Naive thymus-derived CD8-positive, alpha-beta T cell (primary cell): ENCODE results near the gene ZNF692. TPM values are rescaled to one million over a fixed set of nuclear protein-coding genes. Genes with fewer than 3 reads are reported as not detected.

Experiments used
- ATAC-seq, 2 donors: fragments of 150-1000 bp; cut with Tn5 transposase in 1 of 2; sonication (Bioruptor Pico), chemical (Tn5 transposase) in 1 of 2; 1 replicate in 1 of 2; 2 replicates in 1 of 2; pipeline ENCODE4 v1.10.0; 2021; ENCODE audit warnings: mild to moderate bottlenecking in 2 of 2, moderate library complexity in 2 of 2
- POLR2A ChIA-PET: fragments of 350-600 bp; sonication (Branson Sonifier 250); formaldehyde crosslinking; loops from one replicate; lab custom pipeline; 2021; ENCODE audit warnings: antibody characterized with exemption; lab: Charles Lee
- DNase-seq, 10 donors: peaks; one replicate each; pipeline versions ENCODE4 v3.0.0 to v3.0.0-alpha.2; 2020 to 2022
- H3K27ac Mint-ChIP-seq, 10 donors: one replicate each; pipeline ENCODE4 v1.8.0; 2020 to 2022; ENCODE audit warnings: mild to moderate bottlenecking in 10 of 10, mixed read lengths in 10 of 10, moderate library complexity in 4 of 10, inconsistent platforms in 1 of 10
- H3K27me3 Mint-ChIP-seq, 5 donors: one replicate each; pipeline ENCODE4 v1.8.0; 2021 to 2022; ENCODE audit warnings: mixed read lengths in 5 of 5
- H3K36me3 Mint-ChIP-seq, 3 donors: one replicate each; pipeline ENCODE4 v1.8.0; 2020 to 2022; ENCODE audit warnings: mixed read lengths in 3 of 3, mild to moderate bottlenecking in 2 of 3, inconsistent platforms in 1 of 3
- H3K4me1 Mint-ChIP-seq, 4 donors: one replicate each; pipeline ENCODE4 v1.8.0; 2021 to 2022; ENCODE audit warnings: mixed read lengths in 4 of 4
- H3K4me3 Mint-ChIP-seq, 10 donors: one replicate each; pipeline ENCODE4 v1.8.0; 2020 to 2022; ENCODE audit warnings: mild to moderate bottlenecking in 10 of 10, mixed read lengths in 10 of 10, moderate library complexity in 6 of 10, inconsistent platforms in 1 of 10
- H3K9me3 Mint-ChIP-seq, 9 donors: one replicate each; pipeline ENCODE4 v1.8.0; 2020 to 2022; ENCODE audit warnings: mixed read lengths in 9 of 9, mild to moderate bottlenecking in 3 of 9, inconsistent platforms in 1 of 9, moderate library complexity in 1 of 9
- polyA plus RNA-seq, 3 donors: library from polyadenylated mRNA; unstranded; fragments of 300-500 nt; fragmentation: Illumina TruSeq; gene quantifications; one replicate each; pipeline ENCODE4 v1.2.3, GENCODE V29; 2021
- total RNA-seq, 8 experiments: library from RNA in 2 of 8; stranded (reverse) in 2 of 8; gene quantifications; one replicate each; pipeline ENCODE4 v1.2.3 and lab custom pipeline; 2021 to 2026

The ZNF692 gene
- total RNA-seq = 10 to 100 TPM; 68.9 to 69.6 TPM
- 1 to 10 TPM; 5.2 to 9.3 (median 5.9) TPM for polyA plus RNA-seq
- total RNA-seq (lab: John Stamatoyannopoulos, UW) = 43.7 to 61.0 (median 46.3) reads per million in 6 experiments

- Mint-ChIP-seq H3K4me1 (peaks cover 44 to 64% (median 61%) of the 10 kb centered on the region in 4 donors), H3K36me3 (peaks cover 0 to 2% (median 0%) of the 10 kb centered on the region in 3 donors), H3K4me3 (peak within 1 kb of the TSS; percentile 78 to 97 (median 90)), H3K27me3 (no peaks in the 10 kb centered on the region), H3K9me3 (no peaks in the 10 kb centered on the region), H3K27ac (peak within 1 kb of the TSS; percentile 88 to 99 (median 96))
- POLR2A ChIA-PET = interaction anchor here (0.5 to 9.2 kb wide), 10 partner anchors 10 to 48 kb away, joined by 3 to 141 read pairs (median 5); partner anchors contain the start of genes PGBD2, SH3BP5L and ZNF672
- ATAC-seq (peak; percentile 79 to 89), DNase-seq (peak; percentile 95 to 99 (median 96))
Observed at GRCh38 chr1:248858891-248859889, at the start of gene ZNF692. TSS of gene ZNF692 (minus strand) at chr1:248859085. CDS start at chr1:248858309, 776 bp downstream.

GRCh38 chr1:248906753-248907661 is 48.1 kb upstream of the ZNF692 start:
- no peaks in the 10 kb centered on the region for H3K27me3 Mint-ChIP-seq
- POLR2A ChIA-PET = interaction anchor here (0.6 to 1.3 kb wide), 4 partner anchors 34 to 81 kb away, joined by 4 to 5 read pairs (median 4); partner anchors contain the start of genes SH3BP5L and ZNF692
- peak overlapping the region; percentile 85 to 99 (median 94) for H3K4me3 Mint-ChIP-seq
- H3K27ac Mint-ChIP-seq = peak overlapping the region; percentile 90 to 100 (median 98)
- peaks cover 0 to 27% (median 0%) of the 10 kb centered on the region in 3 donors for H3K36me3 Mint-ChIP-seq
- no peak for DNase-seq
- no peaks in the 10 kb centered on the region for H3K9me3 Mint-ChIP-seq
- peaks cover 22 to 50% (median 44%) of the 10 kb centered on the region in 4 donors for H3K4me1 Mint-ChIP-seq
- ATAC-seq = peak; percentile 45 to 79

GRCh38 chr1:248906009-248906752 is 47.3 kb upstream of the ZNF692 start, which contains the start of gene PGBD2:
TSS of gene PGBD2 (plus strand) at chr1:248906235. CDS start at chr1:248913863, 7,628 bp downstream.
- peak; percentile 89 to 97 (median 95) for DNase-seq
- peak within 1 kb of the TSS; percentile 88 to 99 (median 98) for H3K4me3 Mint-ChIP-seq
- peak; percentile 82 to 84 for ATAC-seq
- POLR2A ChIA-PET = interaction anchor here (0.6 to 1.4 kb wide), 10 partner anchors 32 to 80 kb away, joined by 4 to 11 read pairs (median 5); partner anchors contain the start of genes SH3BP5L, ZNF672 and ZNF692
- H3K36me3 Mint-ChIP-seq = peaks cover 0 to 27% (median 0%) of the 10 kb centered on the region in 3 donors
- H3K27me3 Mint-ChIP-seq = no peaks in the 10 kb centered on the region
- H3K9me3 Mint-ChIP-seq = no peaks in the 10 kb centered on the region
- peaks cover 22 to 49% (median 43%) of the 10 kb centered on the region in 4 donors for H3K4me1 Mint-ChIP-seq
- peak within 1 kb of the TSS; percentile 90 to 100 (median 98) for H3K27ac Mint-ChIP-seq

GRCh38 chr1:248905662-248906008 is 46.8 kb upstream of the ZNF692 start:
- ATAC-seq (no peak), DNase-seq (no peak)
- Mint-ChIP-seq H3K27me3 (peaks cover 0 to 2% (median 0%) of the 10 kb centered on the region in 5 donors), H3K4me3 (peak overlapping the region; percentile 88 to 99 (median 98)), H3K36me3 (peaks cover 0 to 23% (median 0%) of the 10 kb centered on the region in 3 donors), H3K9me3 (no peaks in the 10 kb centered on the region), H3K27ac (peak overlapping the region; percentile 90 to 99 (median 98)), H3K4me1 (peaks cover 22 to 49% (median 43%) of the 10 kb centered on the region in 4 donors)
- POLR2A ChIA-PET = interaction anchor here (1.0 to 1.4 kb wide), 6 partner anchors 31 to 80 kb away, joined by 4 to 11 read pairs (median 5); partner anchors contain the start of genes SH3BP5L, ZNF672 and ZNF692

GRCh38 chr1:248904437-248905216 is 45.7 kb upstream of the ZNF692 start:
- peaks cover 0 to 8% (median 2%) of the 10 kb centered on the region in 5 donors for H3K27me3 Mint-ChIP-seq

GRCh38 chr1:248901578-248901977 is 42.7 kb upstream of the ZNF692 start:
- DNase-seq (no peak), ATAC-seq (no peak)
- Mint-ChIP-seq H3K4me3 (no peak overlapping the region), H3K36me3 (no peaks in the 10 kb centered on the region), H3K4me1 (peaks cover under 1 to 12% (median 9%) of the 10 kb centered on the region in 4 donors), H3K27ac (no peak overlapping the region), H3K27me3 (peaks cover 0 to 28% (median 9%) of the 10 kb centered on the region in 5 donors), H3K9me3 (no peaks in the 10 kb centered on the region)
- POLR2A ChIA-PET = no interaction called here

More at GRCh38 chr1:248904437-248905216, 45.7 kb upstream of the ZNF692 start:
- Mint-ChIP-seq H3K9me3 (no peaks in the 10 kb centered on the region), H3K4me1 (peaks cover 19 to 41% (median 37%) of the 10 kb centered on the region in 4 donors), H3K36me3 (peaks cover 0 to 14% (median 0%) of the 10 kb centered on the region in 3 donors), H3K4me3 (peak overlapping the region in 3 of 10 donors; percentile 88 to 98 (median 95)), H3K27ac (peak overlapping the region in 6 of 10 donors; percentile 73 to 99 (median 94))
- no peak for DNase-seq
- no peak for ATAC-seq
- POLR2A ChIA-PET = interaction anchor here (1.0 to 1.4 kb wide), 2 partner anchors 31 to 77 kb away, joined by 4 to 5 read pairs; no protein-coding TSS in a partner anchor

GRCh38 chr1:248900637-248901036 is 41.8 kb upstream of the ZNF692 start:
- no peak for DNase-seq
- Mint-ChIP-seq H3K27me3 (peaks cover 0 to 37% (median 15%) of the 10 kb centered on the region in 5 donors), H3K36me3 (no peaks in the 10 kb centered on the region), H3K9me3 (no peaks in the 10 kb centered on the region), H3K4me1 (peaks cover 0 to 8% (median 5%) of the 10 kb centered on the region in 4 donors), H3K4me3 (no peak overlapping the region), H3K27ac (no peak overlapping the region)
- POLR2A ChIA-PET = interaction anchor here (0.6 kb wide), 1 partner anchor 62 kb away, joined by 3 read pairs; no protein-coding TSS in a partner anchor
- ATAC-seq = no peak

- Mint-ChIP-seq H3K9me3 (no peaks in the 10 kb centered on the region), H3K27me3 (peaks cover 5 to 47% (median 23%) of the 10 kb centered on the region in 5 donors), H3K27ac (no peak overlapping the region), H3K4me1 (no peaks in the 10 kb centered on the region), H3K36me3 (no peaks in the 10 kb centered on the region), H3K4me3 (no peak overlapping the region)
- no peak for DNase-seq
- POLR2A ChIA-PET = no interaction called here
- no peak for ATAC-seq
Observed at GRCh38 chr1:248897412-248898337, 38.8 kb upstream of the ZNF692 start.

- ATAC-seq (no peak), DNase-seq (no peak)
- peaks cover 0 to 3% (median 0%) of the 10 kb centered on the region in 4 donors for H3K4me1 Mint-ChIP-seq
- H3K27ac Mint-ChIP-seq = peak overlapping the region in 1 of 10 donors; percentile 60
- H3K27me3 Mint-ChIP-seq = peaks cover 12 to 60% (median 23%) of the 10 kb centered on the region in 5 donors
- H3K36me3 Mint-ChIP-seq = no peaks in the 10 kb centered on the region
- no peaks in the 10 kb centered on the region for H3K9me3 Mint-ChIP-seq
- POLR2A ChIA-PET = no interaction called here
- no peak overlapping the region for H3K4me3 Mint-ChIP-seq
Observed at GRCh38 chr1:248894837-248895236, 36.0 kb upstream of the ZNF692 start.
